Calu3 (cell line): ENCODE results near the gene PRR15L. TPM values are rescaled to one million over a fixed set of nuclear protein-coding genes. Genes with fewer than 3 reads are reported as not detected.

Experiments used
- BruUV-seq: library from RNA; stranded (reverse); fragments of 400-500 nt; replicated peaks from 2 replicates; lab custom pipeline; 2021; lab: Mats Ljungman, UMichigan
- CTCF ChIA-PET: fragments of 300-600 bp; sonication (Branson Sonifier 250); formaldehyde crosslinking; loops from one replicate; lab custom pipeline; 2022; ENCODE audit warnings: antibody characterized with exemption; lab: Charles Lee
- DNase-seq: peaks from one replicate; pipeline ENCODE4 v3.0.0; 2022
- H3K27ac Mint-ChIP-seq: one replicate; pipeline ENCODE4 v1.8.0; 2022; ENCODE audit warnings: mixed read lengths; ENCODE audit not compliant: unreplicated experiment
- H3K27me3 Mint-ChIP-seq: one replicate; pipeline ENCODE4 v1.8.0; 2022; ENCODE audit warnings: mixed read lengths; ENCODE audit not compliant: unreplicated experiment
- H3K36me3 Mint-ChIP-seq: one replicate; pipeline ENCODE4 v1.8.0; 2022; ENCODE audit warnings: mild to moderate bottlenecking, moderate library complexity, mixed read lengths; ENCODE audit not compliant: insufficient read depth, unreplicated experiment
- H3K4me1 Mint-ChIP-seq: one replicate; pipeline ENCODE4 v1.8.0; 2022; ENCODE audit warnings: mild to moderate bottlenecking, low read depth, mixed read lengths; ENCODE audit not compliant: unreplicated experiment
- H3K4me3 Mint-ChIP-seq: one replicate; pipeline ENCODE4 v1.8.0; 2022; ENCODE audit warnings: mild to moderate bottlenecking, low read depth, moderate library complexity, mixed read lengths; ENCODE audit not compliant: unreplicated experiment
- H3K9me3 Mint-ChIP-seq: one replicate; pipeline ENCODE4 v1.8.0; 2022; ENCODE audit warnings: low read depth, mixed read lengths; ENCODE audit not compliant: unreplicated experiment
- CTCF ChIP-seq: fragments of 200-600 bp; IDR thresholded peaks from one replicate; pipeline ENCODE4 v1.8.0; 2022; ENCODE audit warnings: antibody characterized with exemption; ENCODE audit not compliant: unreplicated experiment
- intact Hi-C: fragments of 100-400 bp; cut with micrococcal nuclease; formaldehyde crosslinking; loops from one replicate; pipeline ENCODE4 v1.10.0; 2022; ENCODE audit not compliant: unreplicated experiment
- total RNA-seq: library from RNA; stranded (reverse); gene quantifications from 2 replicates; pipeline ENCODE4 v1.2.3, GENCODE V29; 2022

Gene PRR15L
- total RNA-seq, 1 experiment from 2014 or later, result 30.2 TPM

- no peaks in the 10 kb centered on the region for H3K4me1 Mint-ChIP-seq
- H3K9me3 Mint-ChIP-seq, result no peaks in the 10 kb centered on the region
- BruUV-seq, result TSS peak; percentile 38
- no peak for DNase-seq
- no peak overlapping the region for H3K4me3 Mint-ChIP-seq
- no peaks in the 10 kb centered on the region for H3K27me3 Mint-ChIP-seq
- CTCF ChIA-PET, result no interaction called here
- no peak for TF ChIP-seq CTCF
- intact Hi-C loops, result no loop called here
- H3K27ac Mint-ChIP-seq, result no peak overlapping the region
- peaks cover 13% of the 10 kb centered on the region for H3K36me3 Mint-ChIP-seq
Measured at GRCh38 chr17:47917581-47917980, 40.1 kb downstream of the PRR15L start.

- intact Hi-C loops, result no loop called here
- TSS peak; percentile 57 for BruUV-seq
- H3K27me3 Mint-ChIP-seq, result no peaks in the 10 kb centered on the region
- H3K27ac Mint-ChIP-seq, result no peak overlapping the region
- CTCF ChIA-PET, result no interaction called here
- H3K4me3 Mint-ChIP-seq, result no peak overlapping the region
- no peaks in the 10 kb centered on the region for H3K4me1 Mint-ChIP-seq
- no peaks in the 10 kb centered on the region for H3K9me3 Mint-ChIP-seq
- TF ChIP-seq CTCF, result no peak
- H3K36me3 Mint-ChIP-seq, result peaks cover 20% of the 10 kb centered on the region
- no peak for DNase-seq
Measured at GRCh38 chr17:47916489-47917208, 41.0 kb downstream of the PRR15L start.

DNA sequence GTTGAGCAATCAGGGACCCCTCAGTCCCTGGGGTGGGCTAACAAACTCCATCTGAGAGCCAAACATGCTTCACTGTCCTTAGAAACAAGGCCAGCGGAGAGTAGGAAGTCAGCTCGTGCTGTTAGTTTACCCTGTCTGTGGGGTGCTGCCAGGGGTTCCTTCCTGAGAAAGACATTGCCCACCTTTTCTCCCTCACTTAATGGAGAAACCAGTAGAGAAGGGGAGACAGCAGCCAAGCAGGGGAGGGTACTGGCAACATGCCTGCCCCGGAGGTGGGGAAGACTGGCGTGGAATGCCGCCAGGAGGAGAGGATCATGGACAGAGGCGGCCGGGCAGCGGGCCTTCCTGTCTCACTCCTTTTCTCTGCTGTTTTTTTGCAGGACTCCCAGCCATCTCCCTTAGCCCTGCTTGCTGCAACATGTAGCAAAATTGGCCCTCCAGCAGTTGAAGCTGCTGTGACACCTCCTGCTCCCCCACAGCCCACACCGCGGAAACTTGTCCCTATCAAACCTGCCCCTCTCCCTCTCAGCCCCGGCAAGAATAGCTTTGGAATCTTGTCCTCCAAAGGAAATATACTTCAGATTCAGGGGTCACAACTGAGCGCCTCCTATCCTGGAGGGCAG is 41.8 kb downstream of the PRR15L start:
- Mint-ChIP-seq H3K36me3 (peaks cover 22% of the 10 kb centered on the region), H3K9me3 (no peaks in the 10 kb centered on the region), H3K27ac (no peak overlapping the region), H3K4me1 (no peaks in the 10 kb centered on the region), H3K27me3 (no peaks in the 10 kb centered on the region), H3K4me3 (no peak overlapping the region)
- intact Hi-C loops, result no loop called here
- BruUV-seq, result no TSS peak
- DNase-seq, result no peak
- CTCF ChIA-PET, result no interaction called here
- no peak for TF ChIP-seq CTCF

GRCh38 chr17:47914306-47914948 is 43.3 kb downstream of the PRR15L start:
- H3K36me3 Mint-ChIP-seq, result peaks cover 19% of the 10 kb centered on the region
- H3K27ac Mint-ChIP-seq, result no peak overlapping the region
- no peaks in the 10 kb centered on the region for H3K9me3 Mint-ChIP-seq
- CTCF ChIA-PET, result no interaction called here
- H3K4me1 Mint-ChIP-seq, result no peaks in the 10 kb centered on the region
- no peak for TF ChIP-seq CTCF
- DNase-seq, result no peak
- intact Hi-C loops, result no loop called here
- no TSS peak for BruUV-seq
- no peak overlapping the region for H3K4me3 Mint-ChIP-seq
- no peaks in the 10 kb centered on the region for H3K27me3 Mint-ChIP-seq
